Measurements from ENCODE around the gene FLT1.
A peak's percentile ranks its signal among the peaks of the same experiment; 100 is the strongest.

FLT1 gene

GRCh38 chr13:28532388-28533124, 37.6 kb upstream of the FLT1 start:
- H3K4me3 ChIP-seq (replicated peaks; ENCODE audit: insufficient read depth, low read length): peak overlapping the region; percentile 37
- peaks cover 54% of the 10 kb centered on the region for H3K27me3 ChIP-seq (ENCODE audit: insufficient read depth, poor library complexity, severe bottlenecking)
- no peak overlapping the region for H3K27ac ChIP-seq (replicated peaks)
- TF ChIP-seq SPI1 (IDR thresholded peaks at IDR 0.05; ENCODE audit: borderline replicate concordance, low read depth): no peak
- no peak for TF ChIP-seq CTCF (IDR thresholded peaks at IDR 0.05; ENCODE audit: insufficient read depth, low read length)
- no peak for TF ChIP-seq POLR2AphosphoS5 (IDR thresholded peaks at IDR 0.05; ENCODE audit: low read depth)
- no peak for TF ChIP-seq REST (IDR thresholded peaks at IDR 0.05; ENCODE audit: insufficient replicate concordance, low read depth)
- TF ChIP-seq GABPA (IDR thresholded peaks at IDR 0.05; ENCODE audit: low read depth): no peak
- DNase-seq (ENCODE audit: low read depth in 1 of 2, low spot score in 1 of 2): no peak

- Histone ChIP-seq H3K27ac (replicated peaks) (no peak overlapping the region), H3K27me3 (ENCODE audit: insufficient read depth, poor library complexity, severe bottlenecking) (peaks cover 54% of the 10 kb centered on the region), H3K4me3 (replicated peaks; ENCODE audit: insufficient read depth, low read length) (peak overlapping the region; percentile 37)
- no peak for DNase-seq (ENCODE audit: low read depth in 1 of 2, low spot score in 1 of 2)
- TF ChIP-seq POLR2AphosphoS5 (IDR thresholded peaks at IDR 0.05; ENCODE audit: low read depth): no peak
- TF ChIP-seq SPI1 (IDR thresholded peaks at IDR 0.05; ENCODE audit: borderline replicate concordance, low read depth): no peak
- no peak for TF ChIP-seq GABPA (IDR thresholded peaks at IDR 0.05; ENCODE audit: low read depth)
- no peak for TF ChIP-seq CTCF (IDR thresholded peaks at IDR 0.05; ENCODE audit: insufficient read depth, low read length)
- no peak for TF ChIP-seq REST (IDR thresholded peaks at IDR 0.05; ENCODE audit: insufficient replicate concordance, low read depth)
Observed at GRCh38 chr13:28531845-28532387, 37.0 kb upstream of the FLT1 start.

GRCh38 chr13:28531077-28531844, 36.3 kb upstream of the FLT1 start:
- Histone ChIP-seq H3K4me3 (replicated peaks; ENCODE audit: insufficient read depth, low read length) (peak overlapping the region; percentile 27), H3K27me3 (ENCODE audit: insufficient read depth, poor library complexity, severe bottlenecking) (peaks cover 54% of the 10 kb centered on the region), H3K27ac (replicated peaks) (no peak overlapping the region)
- DNase-seq (ENCODE audit: low read depth in 1 of 2, low spot score in 1 of 2): peak; percentile 33 to 59
- no peak for TF ChIP-seq REST (IDR thresholded peaks at IDR 0.05; ENCODE audit: insufficient replicate concordance, low read depth)
- peak; percentile 89 for TF ChIP-seq SPI1 (IDR thresholded peaks at IDR 0.05; ENCODE audit: borderline replicate concordance, low read depth)

Data from HL-60 (cell line).